ENCODE data around the gene DNAH2. TPM values are rescaled to one million over a fixed set of nuclear protein-coding genes. Genes with fewer than 3 reads are reported as not detected.

Gene DNAH2
- total and polyA plus RNA-seq, 2 donors (not counting 3 experiments of a cell fraction or from before 2014, with no cell fraction given) = 0.10 to 0.11 TPM

DNA sequence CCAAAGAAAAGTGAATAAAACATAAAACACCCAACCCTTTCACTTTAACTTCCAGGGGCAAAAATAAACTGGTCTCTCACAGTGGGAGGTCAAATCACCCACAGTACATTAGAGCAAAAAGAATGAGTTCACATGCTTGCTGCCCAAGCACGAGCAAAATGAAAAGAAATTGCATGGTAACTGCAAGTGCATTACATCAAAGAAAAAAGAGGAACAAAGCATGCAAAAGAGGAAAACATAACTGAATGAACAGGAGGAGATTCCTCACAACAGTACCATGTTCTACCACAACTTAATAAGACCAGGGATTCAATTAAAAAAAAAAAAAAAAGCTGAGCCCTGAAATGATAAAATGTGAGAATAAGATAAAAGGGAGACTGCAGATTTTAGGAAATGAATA, 12.3 kb downstream of the DNAH2 start:
- FAIRE-seq = no peak
- Histone ChIP-seq H3K9me3 (replicated peaks; ENCODE audit: control insufficient read depth, insufficient read depth, low read length) (no peaks in the 10 kb centered on the region), H2AFZ (ENCODE audit: low read depth, low read length) (no peak overlapping the region), H3K36me3 (ENCODE audit: control insufficient read depth in 2 of 2, extremely low read depth in 1 of 2, insufficient read depth in 2 of 2, low read length in 2 of 2) (no peaks in the 10 kb centered on the region), H3K27ac (ENCODE audit: insufficient read depth, low read depth, low read length) (no peak overlapping the region), H3K4me1 (ENCODE audit: control insufficient read depth, extremely low read depth, insufficient read depth, low read length) (no peaks in the 10 kb centered on the region), H4K20me1 (replicated peaks; ENCODE audit: control insufficient read depth, extremely low read depth, insufficient read depth, low read length) (no peaks in the 10 kb centered on the region), H3K4me2 (ENCODE audit: insufficient read depth, low read length) (no peak overlapping the region), H3K27me3 (ENCODE audit: control insufficient read depth in 2 of 2, insufficient read depth in 2 of 2, low read length in 2 of 2) (peaks cover 0 to 8% of the 10 kb centered on the region in 2 experiments), H3K4me3 (replicated peaks in 1 of 3; ENCODE audit: insufficient read depth in 1 of 3, low read depth in 1 of 3, low read length in 3 of 3) (no peak overlapping the region), H3K79me2 (ENCODE audit: control insufficient read depth, insufficient read depth, low read length) (no peaks in the 10 kb centered on the region), H3K9ac (replicated peaks; ENCODE audit: extremely low read depth, insufficient read depth, low read length) (no peak overlapping the region), H3K9me1 (replicated peaks; ENCODE audit: control insufficient read depth, extremely low read depth, insufficient read depth, low read length) (no peaks in the 10 kb centered on the region)
- no peak for DNase-seq (ENCODE audit: low read depth, low spot score)
- intact Hi-C loops (cut with micrococcal nuclease) = no loop called here
- POLR2A ChIA-PET = no interaction called here
- dilution Hi-C loops (cut with MboI; ENCODE audit: extremely low pct_ligation_motif_present, low sequenced_read_pairs) = no loop called here
- TF ChIP-seq MYC (IDR thresholded peaks at IDR 0.05; ENCODE audit: low read depth, low read length) (no peak), EZH2 (IDR thresholded peaks at IDR 0.05; ENCODE audit: borderline replicate concordance, low read depth, low read length, severe bottlenecking) (no peak), POLR2A (IDR thresholded peaks at IDR 0.05; ENCODE audit: low read depth, low read length) (no peak), POLR2AphosphoS5 (IDR thresholded peaks at IDR 0.05; ENCODE audit: insufficient read depth, low read depth, low read length) (no peak), GATA2 (IDR thresholded peaks at IDR 0.05; ENCODE audit: insufficient read depth, insufficient read length, low read depth, low read length) (no peak), FOS (IDR thresholded peaks at IDR 0.05; ENCODE audit: borderline replicate concordance, insufficient read depth, low read length) (no peak), JUN (IDR thresholded peaks at IDR 0.05; ENCODE audit: borderline replicate concordance, insufficient read depth, insufficient read length, low read depth) (no peak)
- TF ChIP-seq, protein P1, sequence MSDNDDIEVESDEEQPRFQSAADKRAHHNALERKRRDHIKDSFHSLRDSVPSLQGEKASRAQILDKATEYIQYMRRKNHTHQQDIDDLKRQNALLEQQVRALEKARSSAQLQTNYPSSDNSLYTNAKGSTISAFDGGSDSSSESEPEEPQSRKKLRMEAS (IDR thresholded peaks at IDR 0.05; ENCODE audit: insufficient read depth, insufficient read length) = no peak
- TF ChIP-seq, protein P2, sequence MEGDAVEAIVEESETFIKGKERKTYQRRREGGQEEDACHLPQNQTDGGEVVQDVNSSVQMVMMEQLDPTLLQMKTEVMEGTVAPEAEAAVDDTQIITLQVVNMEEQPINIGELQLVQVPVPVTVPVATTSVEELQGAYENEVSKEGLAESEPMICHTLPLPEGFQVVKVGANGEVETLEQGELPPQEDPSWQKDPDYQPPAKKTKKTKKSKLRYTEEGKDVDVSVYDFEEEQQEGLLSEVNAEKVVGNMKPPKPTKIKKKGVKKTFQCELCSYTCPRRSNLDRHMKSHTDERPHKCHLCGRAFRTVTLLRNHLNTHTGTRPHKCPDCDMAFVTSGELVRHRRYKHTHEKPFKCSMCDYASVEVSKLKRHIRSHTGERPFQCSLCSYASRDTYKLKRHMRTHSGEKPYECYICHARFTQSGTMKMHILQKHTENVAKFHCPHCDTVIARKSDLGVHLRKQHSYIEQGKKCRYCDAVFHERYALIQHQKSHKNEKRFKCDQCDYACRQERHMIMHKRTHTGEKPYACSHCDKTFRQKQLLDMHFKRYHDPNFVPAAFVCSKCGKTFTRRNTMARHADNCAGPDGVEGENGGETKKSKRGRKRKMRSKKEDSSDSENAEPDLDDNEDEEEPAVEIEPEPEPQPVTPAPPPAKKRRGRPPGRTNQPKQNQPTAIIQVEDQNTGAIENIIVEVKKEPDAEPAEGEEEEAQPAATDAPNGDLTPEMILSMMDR (IDR thresholded peaks at IDR 0.05; ENCODE audit: extremely low read depth in 1 of 2, insufficient read depth in 1 of 2, low read depth in 1 of 2, low read length in 2 of 2) = no peak
- BruUV-seq (replicated peaks) = no TSS peak
- CTCF ChIA-PET = interaction anchor here (1.6 to 1.8 kb wide), 2 partner anchors 50 to 344 kb away, joined by 3 to 5 read pairs; no protein-coding TSS in a partner anchor
